Measurements from ENCODE around the gene EDAR. TPM values are rescaled to one million over a fixed set of nuclear protein-coding genes. Genes with fewer than 3 reads are reported as not detected.

The EDAR gene
- total and polyA plus RNA-seq, 2 of the 8 experiments (the other 6 are each of a cell fraction or from before 2014, with no cell fraction given), result not detected

GRCh38 chr2:108967757-108968156 lies 21.3 kb downstream of the EDAR start:
- CTCF ChIA-PET (ENCODE audit: partially characterized antibody), result interaction anchor here (1.4 to 4.8 kb wide), 6 partner anchors 9 to 40 kb away, joined by 3 to 34 read pairs (median 8); partner anchors contain the start of gene EDAR
- TF ChIP-seq NANOG (IDR thresholded peaks at IDR 0.05; ENCODE audit: insufficient read depth, low read depth, low read length, poor library complexity, severe bottlenecking) (no peak), BCL11A (IDR thresholded peaks at IDR 0.05; ENCODE audit: low read depth in 2 of 2, low read length in 2 of 2) (no peak), CREB1 (IDR thresholded peaks at IDR 0.05) (no peak), SAP30 (IDR thresholded peaks at IDR 0.05; ENCODE audit: insufficient read depth, insufficient replicate concordance, low read length) (no peak), ATF2 (IDR thresholded peaks at IDR 0.05; ENCODE audit: low read length) (no peak), POU5F1 (IDR thresholded peaks at IDR 0.05; ENCODE audit: low read depth, low read length) (no peak), KDM1A (IDR thresholded peaks at IDR 0.05; ENCODE audit: borderline replicate concordance, low read length) (no peak), FOSL1 (IDR thresholded peaks at IDR 0.05; ENCODE audit: insufficient read depth, low read depth, low read length) (no peak)

More at GRCh38 chr2:108967757-108968156, 21.3 kb downstream of the EDAR start:
- Histone ChIP-seq H2BK20ac (ENCODE audit: low read length) (no peak overlapping the region), H3K9ac (replicated peaks in 1 of 4; ENCODE audit: extremely low read depth in 1 of 4, low read depth in 3 of 4, low read length in 3 of 4) (no peak overlapping the region), H2AFZ (ENCODE audit: low read length) (no peak overlapping the region), H3K56ac (replicated peaks; ENCODE audit: insufficient read length, low read depth, low read length) (no peak overlapping the region), H3K79me2 (ENCODE audit: control insufficient read depth in 1 of 2, insufficient read depth in 2 of 2, low read length in 2 of 2) (no peaks in the 10 kb centered on the region), H4K5ac (ENCODE audit: insufficient read length, low read depth, low read length) (no peak overlapping the region), H3K23me2 (ENCODE audit: low read depth, low read length) (no peaks in the 10 kb centered on the region), H4K8ac (ENCODE audit: extremely low read depth, insufficient read depth, low read length) (no peak overlapping the region), H3K27me3 (replicated peaks in 1 of 4; ENCODE audit: control insufficient read depth in 3 of 4, extremely low read depth in 1 of 4, insufficient read depth in 3 of 4, low read length in 3 of 4) (no peaks in the 10 kb centered on the region), H2AK5ac (ENCODE audit: low read depth, low read length) (no peak overlapping the region), H3K23ac (ENCODE audit: insufficient read length) (no peak overlapping the region), H4K91ac (replicated peaks; ENCODE audit: insufficient read length, low read length) (no peak overlapping the region), H3K4me2 (ENCODE audit: insufficient read depth in 1 of 2, low read depth in 2 of 2, low read length in 2 of 2) (no peak overlapping the region), H2BK12ac (ENCODE audit: low read depth, low read length) (no peak overlapping the region), H3K4ac (replicated peaks; ENCODE audit: insufficient read length, low read depth, low read length) (no peak overlapping the region), H3K36me3 (ENCODE audit: control insufficient read depth in 2 of 4, insufficient read depth in 4 of 4, low read length in 3 of 4) (no peaks in the 10 kb centered on the region), H4K20me1 (replicated peaks in 1 of 2; ENCODE audit: control insufficient read depth in 1 of 2, insufficient read depth in 2 of 2, low read length in 2 of 2) (no peaks in the 10 kb centered on the region), H2BK120ac (replicated peaks; ENCODE audit: low read depth, low read length) (no peak overlapping the region), H2BK5ac (ENCODE audit: low read depth, low read length) (no peak overlapping the region), H3K27ac (ENCODE audit: low read depth, low read length) (no peak overlapping the region), H3K4me3 (ENCODE audit: extremely low read depth in 1 of 4, insufficient read depth in 2 of 4, low read depth in 3 of 4, low read length in 4 of 4) (no peak overlapping the region), H3K18ac (ENCODE audit: extremely low read depth, low read length) (no peak overlapping the region), H2BK15ac (ENCODE audit: low read length) (no peak overlapping the region), H3K79me1 (ENCODE audit: low read depth, low read length) (no peaks in the 10 kb centered on the region), H3K9me3 (ENCODE audit: insufficient read depth in 2 of 2, low read depth in 1 of 2, low read length in 1 of 2) (no peaks in the 10 kb centered on the region), H3K14ac (ENCODE audit: insufficient read length) (no peak overlapping the region), H3K4me1 (replicated peaks in 1 of 4; ENCODE audit: control insufficient read depth in 3 of 4, insufficient read depth in 4 of 4, low read length in 3 of 4) (peaks cover 0 to 3% (median 2%) of the 10 kb centered on the region in 4 experiments; a peak in 5 of 7 replicates)
- POLR2A ChIA-PET (ENCODE audit: partially characterized antibody), result no interaction called here
- FAIRE-seq (no peak), DNase-seq (ENCODE audit: low read depth in 1 of 2, low spot score in 2 of 2) (no peak)
- WGBS, 2 experiments (ENCODE audit: extremely low coverage in 1 of 2, insufficient coverage in 1 of 2, insufficient read length in 1 of 2, insufficient replicate concordance in 2 of 2, low coverage in 1 of 2, low lambda C conversion rate in 2 of 2, missing lambda C conversion rate in 1 of 2), result 81% methylated on average over 7 of the region's 7 CpGs; no CpG with 5 or more reads in 1 of the 2 experiments

Data from H1 (cell line).